Activated CD8-positive, alpha-beta memory T cell treated with anti-CD3 and anti-CD28 coated beads for 4 hours (primary cell): Measurements from ENCODE around the gene PCNT.
"Not testable (repeated sequence)": the region's sequence is repeated elsewhere in the genome, so short reads cannot be mapped to it uniquely, and the experiment has no call there.

Experiments
- DNase-seq, 2 donors: peaks; one replicate each; pipeline ENCODE4 v3.0.0-alpha.2; 2020; ENCODE audit warnings: low read depth in 2 of 2

The PCNT gene

DNA sequence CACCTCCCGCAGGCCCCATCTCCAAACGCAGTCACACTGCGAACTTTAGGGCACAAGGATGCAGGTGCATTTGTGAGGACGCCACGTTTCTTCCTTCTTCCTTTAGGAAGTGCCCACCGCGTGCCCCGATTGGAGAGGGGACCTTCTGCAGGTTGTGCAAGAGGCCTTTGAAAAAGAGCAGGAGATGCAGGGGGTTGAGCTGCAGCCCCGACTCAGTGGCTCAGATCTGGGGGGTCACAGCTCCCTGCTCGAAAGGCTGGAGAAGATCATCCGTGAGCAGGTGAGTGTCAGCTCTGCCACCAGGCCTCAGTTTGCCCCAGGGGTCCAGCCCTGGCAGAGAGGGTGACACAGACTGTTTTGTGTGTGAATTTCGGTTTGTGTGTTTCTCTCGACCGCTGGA, 103.6 kb downstream of the PCNT start:
- DNase-seq = no peak

DNA sequence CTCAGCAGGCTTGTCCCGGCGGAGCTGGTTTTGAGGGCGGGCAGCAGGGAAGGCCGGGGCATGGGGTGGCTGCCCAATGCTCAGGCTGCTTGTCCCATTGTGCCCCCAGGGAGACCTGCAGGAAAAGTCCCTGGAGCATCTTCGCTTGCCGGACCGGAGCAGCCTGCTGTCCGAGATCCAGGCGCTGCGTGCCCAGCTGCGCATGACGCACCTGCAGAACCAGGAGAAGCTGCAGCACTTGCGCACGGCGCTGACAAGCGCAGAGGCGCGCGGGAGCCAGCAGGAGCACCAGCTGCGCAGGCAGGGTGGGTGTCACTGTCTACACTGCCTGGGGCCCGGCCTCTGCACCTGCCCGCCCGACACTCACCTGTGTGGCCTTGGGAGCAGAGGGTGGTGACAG, 104.3 kb downstream of the PCNT start:
- DNase-seq = no peak

DNA sequence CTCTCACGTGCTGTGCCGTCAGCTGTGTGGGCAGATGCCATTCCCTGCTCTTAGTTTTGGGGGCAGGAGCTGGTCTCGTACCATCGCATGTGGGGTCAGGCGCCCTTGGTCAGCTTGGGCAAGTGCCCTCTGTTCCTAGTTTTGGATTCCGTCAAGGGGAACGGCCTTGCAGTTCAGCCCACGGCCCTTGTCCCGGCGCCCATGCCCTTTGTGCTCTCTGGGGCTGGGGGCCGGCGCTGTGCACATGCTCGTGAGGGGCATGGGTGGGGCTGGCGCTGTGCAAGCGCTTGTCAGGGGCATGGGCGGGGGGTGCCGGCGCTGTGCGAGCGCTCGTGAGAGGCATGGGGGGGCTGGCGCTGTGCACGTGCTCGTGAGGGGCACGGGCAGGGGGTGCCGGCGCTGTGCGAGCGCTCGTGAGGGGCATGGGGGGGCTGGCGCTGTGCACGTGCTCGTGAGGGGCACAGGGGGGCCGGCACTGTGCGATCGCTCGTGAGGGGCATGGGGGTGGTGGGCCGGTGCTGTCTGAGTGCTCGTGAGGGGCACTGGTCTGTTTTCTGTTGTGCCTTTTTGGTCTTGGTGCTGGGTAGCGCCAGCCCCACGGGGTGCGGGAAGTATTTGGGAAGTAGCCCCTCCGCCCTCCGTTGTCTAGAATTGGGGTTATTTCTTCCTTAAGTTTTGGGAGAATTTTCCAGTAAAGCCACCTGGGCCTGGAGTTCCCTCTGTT, 105.2 kb downstream of the PCNT start:
- DNase-seq = no peak

DNA sequence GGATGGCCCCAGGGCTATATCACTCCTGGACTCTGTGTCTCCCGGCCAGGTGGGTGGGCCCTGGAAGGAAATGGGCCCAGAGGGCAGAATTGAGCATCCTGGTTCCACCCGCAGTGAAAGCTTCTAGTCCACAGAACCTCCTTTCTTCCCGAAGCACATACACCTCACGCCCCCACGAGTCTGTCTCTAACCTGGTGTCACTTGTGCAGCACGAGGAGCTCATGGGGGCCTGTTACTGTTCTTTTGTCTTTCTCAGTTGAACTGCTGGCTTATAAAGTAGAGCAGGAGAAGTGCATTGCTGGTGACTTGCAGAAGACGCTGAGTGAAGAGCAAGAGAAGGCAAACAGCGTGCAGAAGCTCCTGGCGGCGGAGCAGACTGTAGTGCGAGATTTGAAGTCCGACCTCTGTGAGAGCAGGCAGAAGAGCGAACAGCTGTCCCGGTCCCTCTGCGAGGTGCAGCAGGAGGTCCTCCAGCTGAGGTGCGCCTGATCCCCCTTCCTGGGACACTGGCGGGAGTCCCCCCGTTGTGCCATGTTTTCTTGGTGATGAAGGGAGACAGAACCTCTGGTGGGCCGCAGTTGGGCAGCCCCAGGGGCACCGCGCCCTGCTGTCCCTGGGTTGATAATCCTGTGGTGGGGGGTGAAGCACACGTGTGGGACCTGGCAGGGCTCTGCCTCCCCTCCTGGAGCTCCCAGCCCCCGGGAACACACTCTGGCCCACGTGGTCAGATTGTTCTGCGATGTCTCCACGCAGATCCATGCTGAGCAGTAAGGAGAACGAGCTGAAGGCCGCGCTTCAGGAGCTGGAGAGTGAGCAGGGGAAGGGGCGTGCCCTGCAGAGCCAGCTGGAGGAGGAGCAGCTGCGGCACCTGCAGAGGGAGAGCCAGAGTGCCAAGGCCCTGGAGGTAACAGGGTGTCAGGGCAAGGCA, 106.1 kb downstream of the PCNT start:
- DNase-seq = no peak

DNA sequence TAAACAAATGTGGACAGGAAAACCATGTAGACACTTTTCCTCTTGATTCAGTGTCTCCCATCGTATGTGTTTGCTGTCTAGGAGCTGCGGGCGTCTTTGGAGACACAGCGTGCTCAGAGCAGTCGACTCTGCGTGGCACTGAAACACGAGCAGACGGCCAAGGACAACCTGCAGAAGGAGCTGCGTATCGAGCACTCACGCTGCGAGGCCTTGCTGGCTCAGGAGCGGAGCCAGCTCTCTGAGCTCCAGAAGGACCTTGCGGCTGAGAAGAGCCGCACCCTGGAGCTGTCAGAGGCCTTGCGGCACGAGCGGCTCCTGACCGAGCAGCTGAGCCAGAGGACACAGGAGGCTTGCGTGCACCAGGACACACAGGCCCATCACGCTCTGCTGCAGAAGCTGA, 107.5 kb downstream of the PCNT start:
- no peak for DNase-seq

DNA sequence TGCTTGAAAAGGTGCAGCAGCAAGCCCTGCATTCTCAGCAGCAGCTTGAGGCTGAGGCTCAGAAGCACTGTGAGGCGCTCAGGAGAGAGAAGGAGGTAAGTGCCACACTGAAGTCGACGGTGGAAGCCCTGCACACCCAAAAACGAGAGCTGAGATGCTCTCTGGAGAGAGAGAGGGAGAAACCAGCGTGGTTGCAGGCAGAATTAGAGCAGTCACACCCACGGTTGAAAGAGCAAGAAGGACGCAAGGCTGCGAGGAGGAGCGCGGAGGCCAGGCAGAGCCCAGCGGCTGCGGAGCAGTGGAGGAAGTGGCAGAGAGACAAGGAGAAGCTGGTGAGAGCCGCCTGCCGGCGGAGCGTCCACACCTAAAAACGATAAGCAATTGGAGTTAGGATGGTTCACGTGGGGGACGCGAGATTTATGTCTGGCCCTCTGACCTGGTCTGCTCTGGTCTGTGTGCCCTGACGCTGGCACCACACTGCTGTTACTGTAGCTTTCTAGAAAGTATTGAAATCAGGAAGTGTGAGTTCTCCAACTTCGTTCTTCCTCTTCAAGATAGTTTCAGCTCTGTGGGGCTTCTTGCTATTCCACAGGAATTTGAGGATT, 108.0 kb downstream of the PCNT start:
- DNase-seq = no peak

DNA sequence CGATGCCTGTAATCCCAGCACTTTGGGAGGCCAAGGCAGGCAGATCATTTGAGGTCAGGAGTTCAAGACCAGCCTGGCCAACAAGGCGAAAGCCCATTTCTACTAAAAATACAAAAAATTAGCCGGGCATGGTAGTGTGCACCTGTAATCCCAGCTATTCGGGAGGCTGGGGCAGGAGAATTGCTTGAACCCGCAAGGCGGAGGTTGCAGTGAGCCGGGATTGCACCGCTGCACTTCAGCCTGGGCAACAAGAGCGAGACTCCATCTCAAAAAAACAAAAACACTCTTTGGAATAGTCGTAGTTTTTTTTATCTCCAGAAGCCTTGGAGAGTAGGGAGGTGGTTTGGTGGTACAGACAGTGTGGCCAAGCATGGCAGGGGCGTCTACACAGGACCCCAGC, 109.2 kb downstream of the PCNT start:
- not testable (repeated sequence) for DNase-seq

DNA sequence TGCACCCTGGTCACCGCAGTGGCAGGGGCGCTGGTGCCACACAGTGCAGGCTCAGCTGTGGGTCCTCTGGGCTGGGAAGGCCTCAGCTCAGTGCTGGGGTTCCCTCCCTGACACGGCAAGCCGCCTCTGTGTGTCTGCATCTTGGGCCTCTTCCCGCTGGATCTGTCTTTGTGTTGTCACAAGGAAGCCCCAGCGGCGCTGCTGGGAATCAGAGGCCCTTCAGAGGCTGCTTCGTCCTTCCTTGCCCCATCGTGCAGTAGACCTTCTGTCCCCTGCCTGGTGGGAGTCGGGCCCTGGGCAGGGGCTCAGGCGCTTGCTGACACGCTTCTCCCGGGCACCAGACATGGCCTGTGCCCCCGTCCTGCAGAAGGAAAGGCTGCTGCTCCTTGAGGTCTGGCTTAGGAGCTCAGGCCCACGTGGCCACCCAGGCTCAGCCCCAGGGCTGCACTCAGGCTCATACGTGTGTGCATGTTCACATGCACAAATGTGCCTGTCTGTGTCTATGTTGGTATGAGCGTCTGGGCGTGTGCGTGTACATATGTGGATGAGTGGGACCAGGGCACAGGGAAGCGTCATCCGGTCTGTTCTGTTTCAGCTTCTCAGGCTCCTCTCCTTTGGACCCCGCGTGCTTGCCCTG, 110.5 kb downstream of the PCNT start:
- no peak for DNase-seq

DNA sequence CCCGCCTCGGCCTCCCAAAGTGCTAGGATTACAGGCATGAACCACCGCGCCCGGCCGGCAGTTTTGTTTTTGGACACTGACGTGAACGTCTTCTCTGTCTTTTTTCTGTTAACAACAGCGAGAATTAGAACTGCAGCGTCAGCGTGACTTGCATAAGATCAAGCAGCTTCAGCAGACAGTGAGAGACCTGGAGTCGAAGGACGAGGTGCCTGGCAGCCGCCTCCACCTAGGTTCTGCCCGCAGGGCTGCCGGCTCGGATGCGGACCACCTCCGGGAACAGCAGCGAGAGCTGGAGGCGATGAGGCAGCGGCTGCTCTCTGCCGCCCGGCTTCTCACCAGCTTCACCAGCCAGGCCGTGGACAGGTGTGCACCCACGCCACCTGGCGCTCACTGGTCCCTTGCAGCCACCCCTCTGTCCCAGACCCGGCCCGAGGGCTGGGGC, 111.9 kb downstream of the PCNT start:
- no peak for DNase-seq

DNA sequence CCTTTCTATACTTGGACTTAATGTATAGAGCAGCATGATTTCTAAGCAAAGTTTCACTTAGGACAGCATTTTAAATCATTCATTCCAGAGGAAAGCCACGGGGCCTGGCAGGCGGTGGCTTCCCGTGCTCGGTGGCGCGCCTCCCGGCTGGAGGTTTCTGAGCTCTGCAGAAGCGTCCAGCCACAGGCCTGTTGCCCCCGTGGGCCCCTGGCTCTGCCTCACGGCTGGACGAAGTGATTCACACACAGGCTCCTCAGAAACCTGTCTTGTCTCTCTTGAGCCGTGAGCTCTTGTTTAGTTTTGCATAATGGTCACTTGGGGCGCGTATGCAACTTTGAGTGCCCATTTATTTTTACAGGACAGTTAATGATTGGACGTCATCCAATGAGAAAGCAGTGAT, 112.7 kb downstream of the PCNT start:
- DNase-seq = no peak

DNA sequence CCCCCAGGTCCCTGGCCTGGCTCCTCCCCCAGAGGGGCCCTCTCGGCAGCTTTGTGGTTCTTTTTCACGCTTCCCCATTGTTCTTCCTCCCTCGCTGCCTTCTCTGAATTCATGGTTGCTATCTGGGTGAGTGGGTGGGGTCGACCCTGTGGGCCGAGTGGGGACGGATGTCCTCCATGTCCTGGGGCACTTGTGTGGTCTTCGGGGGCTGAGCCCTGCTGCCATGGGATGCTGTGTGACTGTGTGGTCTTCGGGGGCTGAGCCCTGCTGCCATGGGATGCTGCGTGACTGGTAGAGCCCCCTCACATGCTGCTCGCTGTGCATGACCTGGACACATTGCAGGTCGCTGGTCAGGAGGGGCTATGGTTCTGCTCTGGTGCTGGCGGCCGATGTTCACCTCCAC, 113.1 kb downstream of the PCNT start:
- no peak for DNase-seq

DNA sequence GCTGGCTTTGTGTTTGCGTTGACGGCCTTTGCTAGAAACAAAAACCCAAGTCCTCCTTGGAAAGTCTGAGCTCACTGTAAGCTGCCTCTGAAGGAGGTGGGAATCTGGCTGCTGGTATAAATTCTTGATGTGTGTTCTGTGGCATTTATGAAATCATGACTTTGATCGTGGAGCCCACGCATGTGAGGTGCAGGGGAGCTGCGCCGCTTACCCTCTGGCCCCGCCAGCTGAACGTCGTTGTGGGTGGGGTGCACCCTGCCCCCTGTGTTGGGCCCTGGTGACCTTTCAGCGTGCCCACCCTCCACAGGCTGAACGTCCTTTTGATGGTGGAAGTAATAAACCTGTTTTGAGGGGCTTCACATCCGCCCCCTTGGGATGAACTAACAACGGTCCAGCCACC, 113.6 kb downstream of the PCNT start:
- no peak for DNase-seq

DNA sequence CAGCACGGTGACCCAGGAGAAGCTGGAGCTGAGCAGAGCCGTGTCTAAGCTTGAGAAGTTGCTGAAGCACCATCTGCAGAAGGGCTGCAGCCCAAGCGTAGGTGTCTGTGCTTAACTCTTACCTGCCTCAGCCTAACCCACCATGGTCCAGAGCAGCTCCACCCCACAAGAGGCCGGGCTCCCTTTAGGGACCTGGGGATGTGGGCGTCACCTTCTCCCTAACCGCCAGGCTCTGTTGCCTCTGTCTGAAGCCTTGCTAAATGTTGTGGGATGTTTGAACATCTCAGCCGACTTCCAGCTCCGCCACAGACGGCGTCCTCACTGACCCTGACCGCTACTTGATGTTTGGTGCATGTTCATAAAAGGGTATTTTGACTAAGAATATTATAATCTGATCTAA, 114.3 kb downstream of the PCNT start:
- no peak for DNase-seq

DNA sequence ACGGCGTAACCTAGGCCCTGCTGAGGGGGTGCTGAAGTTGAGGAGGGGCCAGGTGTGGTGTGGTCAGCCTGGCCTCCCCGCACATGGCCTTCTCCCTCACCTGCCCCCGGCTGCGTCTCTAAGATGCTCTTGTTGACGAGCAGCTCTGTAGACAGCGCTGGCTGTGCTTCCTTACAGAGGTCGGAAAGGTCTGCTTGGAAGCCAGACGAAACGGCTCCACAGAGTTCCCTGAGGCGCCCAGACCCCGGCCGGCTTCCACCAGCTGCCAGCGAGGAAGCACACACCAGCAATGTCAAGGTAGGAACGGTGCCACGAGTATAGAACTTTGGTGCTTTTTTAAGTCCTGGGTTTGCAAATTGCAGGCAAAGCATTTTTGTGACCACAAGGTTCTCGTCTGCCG, 116.0 kb downstream of the PCNT start:
- DNase-seq = no peak

DNA sequence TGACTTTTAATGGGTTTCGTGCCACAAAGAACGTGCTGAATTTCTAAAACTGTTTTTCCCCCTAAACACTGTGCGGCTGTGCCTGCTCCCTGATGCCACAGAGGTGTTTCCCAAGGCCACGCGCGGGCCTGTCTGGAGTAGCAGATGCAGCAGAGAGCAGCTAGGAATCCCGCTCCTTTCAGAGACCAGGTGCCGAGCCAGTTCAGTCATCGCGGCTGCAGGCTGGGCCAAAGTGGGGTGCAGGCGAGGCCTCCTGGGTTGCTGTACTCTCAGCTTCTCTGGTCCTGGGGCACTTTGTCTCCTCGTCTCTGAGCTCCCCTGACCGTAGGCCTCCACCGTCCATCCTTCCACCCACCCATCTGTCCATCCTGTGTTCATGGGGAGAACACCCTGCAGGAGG, 117.4 kb downstream of the PCNT start:
- no peak for DNase-seq

DNA sequence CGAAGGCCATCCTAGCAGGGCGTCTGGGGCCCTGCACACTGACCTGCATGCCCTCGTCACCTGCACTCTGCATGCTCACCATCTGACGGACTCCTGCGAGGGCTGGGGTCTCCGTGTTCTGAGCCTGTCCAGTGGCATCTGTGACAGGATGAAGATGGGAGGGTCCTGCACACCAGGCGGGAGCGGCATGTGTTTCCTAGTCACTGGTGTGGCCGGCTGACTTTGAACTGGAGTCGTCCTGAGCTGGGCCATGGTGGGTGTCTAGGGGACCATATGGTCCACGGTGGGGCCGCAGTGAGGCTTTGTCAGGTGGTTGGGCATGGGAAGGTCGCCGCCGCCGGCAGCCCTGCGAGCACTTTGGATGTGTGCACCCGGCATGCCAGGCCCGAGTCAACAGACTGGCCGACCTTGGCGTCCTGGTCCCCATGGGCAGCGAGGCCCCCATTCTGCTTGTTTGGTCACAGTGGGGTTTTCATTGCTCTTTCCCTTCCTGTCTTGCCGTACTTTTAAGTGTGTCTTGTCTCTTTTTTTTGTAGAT, 118.1 kb downstream of the PCNT start:
- DNase-seq = no peak

DNA sequence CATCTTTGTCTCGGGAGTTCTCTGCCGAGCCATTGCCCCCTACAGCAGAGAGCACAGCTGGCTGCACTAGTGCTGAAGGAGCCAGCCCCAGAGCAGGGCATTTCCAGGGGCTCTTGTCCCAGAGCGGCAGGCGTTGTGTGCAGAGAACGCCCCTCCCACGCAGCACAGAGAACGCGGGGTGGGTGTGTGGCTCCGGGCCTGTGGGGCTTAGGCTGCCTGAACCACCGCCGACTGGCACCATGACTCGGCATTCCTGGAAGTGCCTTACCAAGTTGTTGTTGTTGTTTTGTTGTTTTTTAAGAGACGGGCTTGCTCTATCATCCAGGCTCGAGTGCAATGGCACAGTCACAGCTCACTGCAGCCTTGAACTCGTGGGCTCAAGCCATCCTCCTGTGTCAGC, 119.0 kb downstream of the PCNT start:
- no peak for DNase-seq

DNA sequence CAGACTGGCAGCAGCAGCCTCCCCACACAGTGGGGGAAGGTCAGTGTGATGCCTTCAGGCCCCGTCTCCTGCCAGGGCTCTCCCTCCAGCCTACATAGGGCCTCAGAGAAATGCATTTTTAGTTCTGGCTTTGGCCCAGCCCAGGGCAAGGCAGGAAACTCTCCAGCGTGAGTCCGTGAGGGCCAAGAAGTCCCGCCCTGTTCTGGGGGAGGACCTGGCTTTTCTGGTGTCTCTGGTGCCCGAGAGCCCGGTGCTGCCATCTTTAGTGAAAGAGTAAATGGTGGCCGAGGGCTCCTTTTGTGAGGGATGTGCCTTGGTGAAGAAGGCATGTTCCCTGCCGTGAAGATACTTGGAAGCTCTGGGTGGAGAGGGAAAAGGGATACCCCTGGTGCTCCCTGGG, 120.0 kb downstream of the PCNT start:
- DNase-seq = no peak

DNA sequence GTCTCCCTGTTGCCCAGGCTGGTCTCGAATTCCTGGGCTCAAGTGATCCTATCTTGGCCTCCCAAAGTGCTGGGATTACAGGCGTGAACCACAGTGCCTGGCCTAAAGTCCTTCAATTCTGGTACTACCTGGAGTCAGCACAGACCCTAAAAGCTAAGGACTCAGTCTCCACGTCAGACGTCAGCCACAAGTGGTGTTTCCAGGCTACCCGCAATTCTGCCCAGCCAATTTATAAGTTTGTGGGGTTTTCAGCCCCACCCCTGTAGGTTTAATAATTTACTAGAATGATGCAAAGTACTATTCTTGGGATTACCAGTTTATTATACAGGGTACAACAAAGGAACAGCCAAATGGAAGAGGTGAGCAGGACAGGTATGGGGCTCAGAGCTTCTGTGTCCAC, 124.2 kb downstream of the PCNT start:
- DNase-seq = no peak

DNA sequence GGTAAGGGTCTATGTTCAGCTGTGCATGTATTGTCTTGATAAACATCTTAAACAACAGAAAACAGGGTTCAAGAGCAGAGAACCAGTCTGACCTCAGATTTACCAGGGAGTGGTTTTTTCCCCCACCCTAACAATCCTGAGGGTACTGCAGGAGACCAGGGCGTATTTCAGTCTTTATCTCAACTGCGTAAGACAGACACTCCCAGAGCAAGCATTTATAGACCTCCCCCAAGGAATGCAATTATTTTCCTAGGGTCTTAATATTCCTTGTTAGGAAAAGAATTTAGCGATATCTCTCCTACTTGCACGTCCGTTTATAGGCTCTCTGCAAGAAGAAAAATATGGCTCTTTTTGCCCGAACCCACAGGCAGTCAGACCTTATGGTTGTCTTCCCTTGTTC, 124.9 kb downstream of the PCNT start:
- not testable (repeated sequence) for DNase-seq

DNA sequence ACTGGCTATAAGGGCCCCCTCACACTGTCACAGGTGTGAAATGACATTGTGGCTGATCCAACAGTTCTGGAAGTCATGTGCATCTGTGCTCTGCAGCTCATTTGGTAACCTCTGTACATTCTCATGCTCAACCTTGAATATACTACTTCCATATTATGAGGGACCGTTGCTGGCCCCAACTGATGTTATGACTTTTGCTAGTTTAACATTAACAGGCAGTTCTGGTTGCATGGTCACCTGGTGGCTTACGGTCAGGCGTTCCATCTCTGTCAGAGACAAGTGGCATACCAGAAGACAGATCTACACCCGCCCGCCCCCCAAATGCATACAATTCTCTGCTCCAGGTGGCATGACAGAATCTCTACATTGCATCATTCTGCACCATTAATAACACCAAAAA, 128.8 kb downstream of the PCNT start:
- no peak for DNase-seq

DNA sequence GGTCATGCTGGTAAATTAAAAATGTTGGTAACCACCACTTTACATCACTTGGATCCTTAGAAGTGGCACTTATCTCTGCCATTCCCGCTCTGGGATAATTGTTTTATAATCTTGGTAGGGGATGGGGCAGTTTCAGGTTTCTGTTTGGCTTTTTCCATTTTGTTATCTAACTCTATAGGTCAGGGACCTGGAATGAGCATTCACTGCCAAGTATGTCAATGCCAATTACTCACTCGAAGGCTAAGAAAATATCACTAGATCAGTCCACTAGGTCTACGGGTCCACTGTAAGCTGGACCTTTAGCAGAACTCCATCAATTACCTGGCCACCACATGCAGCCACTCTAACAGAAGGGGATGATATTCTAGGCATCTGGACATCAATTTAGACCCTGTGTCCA, 130.2 kb downstream of the PCNT start:
- no peak for DNase-seq
